NCI-H82 treated with DMSO at 0.1 percent for 48 hours (cell line): ENCODE data around the gene MEGF6.
A peak's percentile ranks its signal among the peaks of the same experiment; 100 is the strongest.
"Not testable (repeated sequence)": the region's sequence is repeated elsewhere in the genome, so short reads cannot be mapped to it uniquely, and the experiment has no call there.

Experiments used
- DNase-seq: peaks from one replicate; lab custom pipeline; 2025; ENCODE audit not compliant: unreplicated experiment; lab: John Stamatoyannopoulos, UW

The MEGF6 gene

GRCh38 chr1:3594706-3595377 lies 16.5 kb downstream of the MEGF6 start:
- no peak for DNase-seq

GRCh38 chr1:3593745-3594144 lies 17.6 kb downstream of the MEGF6 start:
- no peak for DNase-seq

GRCh38 chr1:3593334-3593733 lies 18.0 kb downstream of the MEGF6 start:
- DNase-seq: no peak

- DNase-seq: no peak
These were observed 20.1 kb downstream of the MEGF6 start for GRCh38 chr1:3590951-3591865.

DNA sequence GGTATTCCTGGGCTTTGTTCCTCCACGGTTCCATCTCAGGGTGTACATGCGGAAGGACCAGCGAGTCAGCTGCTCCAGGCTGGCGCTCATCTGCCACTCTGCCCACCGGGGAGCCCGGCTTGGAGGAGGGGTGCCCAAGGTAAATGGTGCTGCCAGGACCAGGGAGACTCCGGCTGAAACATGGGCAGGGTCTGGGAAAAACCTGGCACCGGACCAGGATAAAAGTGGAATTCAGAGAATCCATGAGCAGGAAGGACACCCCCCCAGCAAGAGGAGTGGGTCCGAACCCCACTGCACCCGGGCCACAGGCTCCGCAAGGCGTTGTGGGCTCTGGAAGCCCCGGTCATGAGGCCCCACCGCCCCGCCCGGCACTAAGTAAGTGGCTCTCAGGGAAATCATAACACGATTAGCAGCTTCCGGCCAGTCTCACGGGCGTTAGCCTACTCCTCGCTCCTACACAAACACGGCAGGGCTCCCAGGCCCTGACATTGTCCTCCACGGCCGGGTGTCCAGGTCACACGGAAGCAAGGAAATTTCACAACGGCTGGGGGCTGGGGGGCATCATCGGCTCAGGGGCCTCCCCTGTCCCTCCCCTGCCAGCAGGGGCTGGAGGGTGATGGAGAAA lies 21.1 kb downstream of the MEGF6 start:
- peak; percentile 0 for DNase-seq

GRCh38 chr1:3588395-3588794 lies 22.9 kb downstream of the MEGF6 start:
- DNase-seq: no peak

GRCh38 chr1:3586986-3587759 lies 24.1 kb downstream of the MEGF6 start:
- no peak for DNase-seq

GRCh38 chr1:3585940-3586568 lies 25.3 kb downstream of the MEGF6 start:
- DNase-seq: no peak

DNA sequence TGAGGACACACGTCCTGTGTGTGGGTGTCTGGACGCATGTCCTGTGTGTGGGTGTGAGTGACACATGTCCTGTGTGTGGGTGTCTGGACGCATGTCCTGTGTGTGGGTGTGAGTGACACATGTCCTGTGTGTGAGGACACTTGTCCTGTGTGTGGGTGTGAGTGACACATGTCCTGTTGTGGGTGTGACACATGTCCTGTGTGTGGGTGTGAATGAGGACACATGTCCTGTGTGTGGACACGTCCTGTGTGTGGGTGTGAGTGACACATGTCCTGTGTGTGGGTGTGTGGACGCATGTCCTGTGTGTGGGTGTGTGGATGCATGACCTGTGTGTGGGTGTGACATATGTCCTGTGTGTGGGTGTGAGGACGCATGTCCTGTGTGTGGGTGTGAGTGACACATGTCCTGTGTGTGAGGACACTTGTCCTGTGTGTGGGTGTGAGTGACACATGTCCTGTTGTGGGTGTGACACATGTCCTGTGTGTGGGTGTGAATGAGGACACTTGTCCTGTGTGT lies 25.9 kb downstream of the MEGF6 start:
- DNase-seq: not testable (repeated sequence)

- no peak for DNase-seq
These were observed 26.4 kb downstream of the MEGF6 start for GRCh38 chr1:3584915-3585314.

DNA sequence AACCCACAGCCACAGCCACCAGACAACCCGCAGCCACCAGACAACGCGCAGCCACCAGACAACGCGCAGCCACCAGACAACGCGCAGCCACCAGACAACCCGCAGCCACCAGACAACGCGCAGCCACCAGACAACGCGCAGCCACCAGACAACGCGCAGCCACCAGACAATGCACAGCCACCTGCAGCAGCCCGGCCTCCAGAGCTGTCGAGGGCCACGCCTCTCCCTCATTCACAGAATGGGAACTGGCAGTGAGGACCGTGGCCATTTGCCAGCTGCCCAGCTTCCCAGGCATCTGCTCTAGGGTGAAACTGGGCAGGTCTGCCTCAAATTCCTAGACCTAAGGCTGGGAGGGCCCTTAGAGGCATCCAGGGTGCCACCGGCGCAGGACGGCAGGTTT lies 27.6 kb downstream of the MEGF6 start:
- not testable (repeated sequence) for DNase-seq

DNA sequence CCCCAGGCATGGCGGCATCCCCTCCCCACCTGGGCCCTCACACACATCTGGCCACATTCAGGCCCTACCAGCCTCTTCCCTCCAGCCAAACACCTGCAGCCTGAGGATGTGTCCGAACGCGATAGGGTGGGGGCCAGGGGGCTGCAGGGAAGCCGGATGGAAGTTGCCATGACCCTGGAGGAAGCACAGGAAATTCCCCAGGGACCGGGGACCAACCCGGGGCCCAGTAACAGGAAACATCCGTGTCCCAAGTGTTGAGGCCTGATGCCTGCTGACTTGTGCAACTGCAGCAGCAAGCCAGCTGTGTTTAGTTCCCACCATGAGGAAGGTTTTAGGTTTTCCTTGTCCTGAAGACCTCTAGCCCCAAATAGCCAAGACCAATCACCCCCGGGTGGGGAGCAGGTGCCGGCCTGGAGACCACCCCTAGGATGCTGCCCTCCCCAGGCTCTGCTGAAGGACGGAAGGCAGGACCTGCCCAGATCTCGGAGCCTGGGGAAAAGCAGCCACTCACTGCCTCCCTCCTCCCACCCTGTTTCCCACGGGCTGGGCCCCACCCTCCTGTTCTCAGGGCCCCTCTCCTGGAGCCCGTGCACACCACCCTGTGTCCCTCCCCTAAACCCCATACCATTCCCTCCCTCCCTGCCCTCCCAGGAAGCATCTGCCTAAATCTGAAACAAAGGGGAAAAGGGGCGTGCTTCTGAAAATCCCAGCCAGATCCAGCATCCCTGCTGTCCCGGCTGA lies 29.8 kb downstream of the MEGF6 start:
- DNase-seq: no peak

- DNase-seq: no peak
These were observed 31.1 kb downstream of the MEGF6 start for GRCh38 chr1:3580231-3580630.

GRCh38 chr1:3579626-3580025 lies 31.7 kb downstream of the MEGF6 start:
- no peak for DNase-seq

- DNase-seq: no peak
These were observed 32.4 kb downstream of the MEGF6 start for GRCh38 chr1:3578906-3579305.

DNA sequence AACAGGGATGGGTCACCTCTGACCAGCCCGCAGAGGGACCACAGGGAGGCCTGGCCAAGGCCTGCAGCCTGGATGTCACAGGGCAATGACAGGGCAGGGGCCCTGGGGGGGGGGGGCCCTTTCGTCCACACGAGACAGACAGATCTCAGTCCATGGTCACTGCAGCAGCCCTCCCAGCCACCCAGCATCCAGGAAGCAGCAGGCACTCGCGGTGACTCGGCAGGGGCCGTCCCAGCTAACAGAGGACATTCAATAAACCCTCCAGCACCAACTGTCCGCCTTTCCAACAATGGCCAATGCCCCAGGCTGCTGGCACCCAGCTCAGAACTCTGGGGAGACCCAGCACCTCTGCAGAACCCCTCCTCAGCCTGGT lies 32.9 kb downstream of the MEGF6 start:
- DNase-seq: no peak

DNA sequence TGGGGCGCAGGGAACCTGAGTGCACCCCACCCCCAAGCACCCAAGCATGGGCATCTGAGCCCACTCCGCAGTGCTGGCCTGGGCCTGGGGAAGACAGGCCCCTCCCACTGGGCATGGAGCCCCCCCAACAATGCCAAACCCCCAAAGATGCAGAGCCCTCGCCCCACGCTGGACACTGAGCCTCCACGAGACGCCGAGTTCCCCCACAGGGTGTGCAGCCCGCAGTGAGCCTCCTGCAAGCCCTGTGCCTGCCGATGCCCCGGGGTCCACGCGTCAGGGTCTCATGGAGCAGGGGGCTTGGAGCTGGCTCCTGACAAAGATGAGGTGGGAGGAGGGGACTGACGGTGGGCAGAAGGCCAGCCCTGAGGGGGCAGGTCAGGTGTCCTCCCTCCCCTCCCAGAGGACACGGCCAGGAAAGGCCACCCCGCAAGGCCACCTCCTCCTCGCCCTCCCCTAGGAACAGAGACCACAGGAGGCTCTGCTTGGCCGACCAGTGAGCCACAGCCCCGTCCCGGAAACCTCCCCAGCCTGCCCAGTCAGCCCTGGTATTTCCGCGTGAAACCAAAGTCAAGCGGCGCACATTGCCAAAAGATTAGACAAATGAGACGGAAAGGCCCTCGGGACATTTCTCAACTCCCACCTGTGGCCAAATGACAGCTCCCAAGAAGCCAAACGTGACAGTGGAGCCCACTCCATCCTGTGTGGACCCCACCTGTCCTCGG lies 33.4 kb downstream of the MEGF6 start:
- DNase-seq: no peak

- DNase-seq: no peak
These were observed 34.0 kb downstream of the MEGF6 start for GRCh38 chr1:3577300-3577699.

DNA sequence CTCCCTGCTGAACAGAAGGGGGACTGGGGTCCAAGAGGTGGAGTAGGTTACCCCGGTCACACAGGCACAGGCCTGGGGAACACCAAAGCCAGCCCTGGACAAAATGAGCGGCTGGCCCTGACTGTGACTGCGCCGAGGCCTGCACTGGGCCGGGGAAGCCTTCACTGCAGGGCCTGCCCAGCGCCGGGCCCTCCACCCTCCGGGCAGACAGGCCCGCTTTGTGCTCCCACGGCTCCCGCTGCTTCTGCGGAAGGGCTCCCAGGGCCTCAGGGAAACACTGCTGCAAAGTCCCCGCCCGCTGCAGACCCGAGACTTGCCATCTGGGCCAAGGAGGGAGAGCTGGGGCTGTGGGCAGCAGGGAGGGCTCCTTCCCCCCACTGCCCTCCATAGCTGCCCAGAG lies 35.3 kb downstream of the MEGF6 start:
- DNase-seq: no peak
